Ramos (cell line): ENCODE data around the gene CISD3.

ENCODE experiments used
- in situ Hi-C: fragments of 300-500 bp; cut with MboI; formaldehyde crosslinking; loops from one replicate; pipeline ENCODE4 v1.14.3; 2022; ENCODE audit warnings: low sequenced_read_pairs; ENCODE audit not compliant: unreplicated experiment

CISD3 gene

GRCh38 chr17:38729886-38730525, at the start of gene CISD3:
Gene CISD3, plus strand, starts transcription at chr17:38730341. Its CDS starts 18 bp downstream, at chr17:38730359.
- in situ Hi-C loops, result loop anchor here (5.0 kb wide), 1 partner anchor 53 kb away; no protein-coding TSS in a partner anchor

- in situ Hi-C loops, result no loop called here
Measured at GRCh38 chr17:38681096-38681495, 49.0 kb upstream of the CISD3 start.

DNA sequence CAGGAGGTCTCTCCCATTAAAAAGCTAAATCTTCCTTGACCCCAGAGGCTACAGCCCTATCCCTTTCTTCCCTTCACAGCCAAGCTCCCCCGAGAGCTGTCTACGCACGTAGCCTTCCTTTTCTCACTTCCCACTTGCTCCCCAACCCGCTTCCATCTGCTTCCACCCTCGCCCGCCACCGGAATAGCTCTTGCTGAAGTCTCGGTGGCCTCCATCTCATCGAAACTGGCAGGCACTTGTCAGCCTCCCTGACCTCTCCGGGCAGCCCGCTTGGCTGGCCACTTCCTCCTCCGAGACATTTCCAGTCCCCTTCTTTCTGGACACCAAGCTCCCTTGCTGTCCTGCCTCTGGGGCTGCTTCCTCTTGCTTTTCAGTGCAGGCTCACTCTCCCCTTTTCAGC, 44.6 kb upstream of the CISD3 start:
- in situ Hi-C loops, result no loop called here

DNA sequence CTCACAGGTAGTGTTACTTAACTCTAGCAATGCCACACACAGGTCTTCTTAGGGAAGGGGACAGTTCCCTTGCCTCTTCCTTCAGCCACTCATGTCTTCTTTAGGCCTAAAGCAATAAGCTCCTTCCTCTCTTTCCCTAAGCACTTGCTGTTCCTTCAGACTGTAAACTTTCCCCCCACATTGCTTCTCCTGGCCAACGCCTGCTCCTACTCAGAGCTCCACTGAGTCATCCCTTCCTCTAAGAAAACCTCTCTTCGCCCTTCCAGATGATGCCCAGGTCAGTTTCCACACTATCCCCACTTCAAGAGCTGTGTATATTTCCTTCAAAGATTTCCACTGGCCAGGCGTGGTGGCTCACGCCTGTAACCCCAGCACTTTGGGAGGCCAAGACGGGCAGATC, 42.9 kb upstream of the CISD3 start:
- in situ Hi-C loops, result no loop called here

DNA sequence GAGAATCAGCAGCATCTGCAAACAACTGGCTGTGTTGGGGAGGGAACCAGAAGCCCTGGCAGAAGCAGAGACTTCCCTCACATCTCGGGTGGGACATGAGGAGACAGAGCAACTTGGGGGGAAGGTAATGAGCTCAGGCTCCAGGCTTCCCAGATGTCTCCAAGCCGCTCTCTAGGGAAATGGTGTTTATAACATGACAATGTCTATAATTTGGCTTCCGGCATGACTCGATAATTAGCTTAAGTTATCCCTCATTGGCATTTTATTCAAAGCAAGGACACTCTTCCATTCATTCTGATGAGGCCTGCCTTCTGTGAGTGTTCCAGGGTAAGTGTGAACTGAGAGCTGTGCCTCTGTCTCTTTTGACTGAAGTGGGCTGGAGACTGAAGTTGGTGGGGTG, 39.8 kb upstream of the CISD3 start:
- in situ Hi-C loops, result no loop called here

GRCh38 chr17:38691154-38691553, 39.0 kb upstream of the CISD3 start:
- in situ Hi-C loops, result no loop called here

DNA sequence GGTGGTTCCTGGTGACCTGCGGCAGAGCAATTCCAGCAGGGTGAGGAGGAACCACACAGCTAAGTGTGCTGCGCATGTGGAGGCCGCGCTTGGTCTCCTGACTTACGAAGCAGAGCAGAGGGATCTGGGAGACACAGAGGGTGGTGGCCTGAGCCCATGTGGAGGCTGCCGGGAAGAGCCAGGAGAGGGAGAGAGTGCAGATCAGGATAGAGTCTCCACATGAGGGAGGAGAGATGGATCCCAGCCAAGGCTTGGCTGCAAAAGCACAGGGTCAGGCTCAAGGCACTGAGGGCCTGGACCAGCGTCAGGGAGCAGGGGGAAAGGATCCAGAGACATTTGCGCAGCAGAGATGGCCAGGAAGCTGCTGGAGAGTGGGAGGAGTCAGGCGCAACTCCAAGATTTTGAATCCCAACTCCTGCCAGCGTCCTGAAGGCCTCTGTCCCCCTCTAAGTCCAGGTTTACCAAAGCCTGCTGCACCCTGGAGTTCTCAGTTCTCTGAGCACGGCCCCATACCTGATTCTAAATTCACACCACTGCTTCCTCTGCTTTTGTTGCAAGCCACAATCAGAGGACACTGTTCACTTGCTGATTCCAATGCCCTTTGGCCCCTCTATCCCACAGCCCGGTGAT, 36.3 kb upstream of the CISD3 start:
- in situ Hi-C loops, result no loop called here

DNA sequence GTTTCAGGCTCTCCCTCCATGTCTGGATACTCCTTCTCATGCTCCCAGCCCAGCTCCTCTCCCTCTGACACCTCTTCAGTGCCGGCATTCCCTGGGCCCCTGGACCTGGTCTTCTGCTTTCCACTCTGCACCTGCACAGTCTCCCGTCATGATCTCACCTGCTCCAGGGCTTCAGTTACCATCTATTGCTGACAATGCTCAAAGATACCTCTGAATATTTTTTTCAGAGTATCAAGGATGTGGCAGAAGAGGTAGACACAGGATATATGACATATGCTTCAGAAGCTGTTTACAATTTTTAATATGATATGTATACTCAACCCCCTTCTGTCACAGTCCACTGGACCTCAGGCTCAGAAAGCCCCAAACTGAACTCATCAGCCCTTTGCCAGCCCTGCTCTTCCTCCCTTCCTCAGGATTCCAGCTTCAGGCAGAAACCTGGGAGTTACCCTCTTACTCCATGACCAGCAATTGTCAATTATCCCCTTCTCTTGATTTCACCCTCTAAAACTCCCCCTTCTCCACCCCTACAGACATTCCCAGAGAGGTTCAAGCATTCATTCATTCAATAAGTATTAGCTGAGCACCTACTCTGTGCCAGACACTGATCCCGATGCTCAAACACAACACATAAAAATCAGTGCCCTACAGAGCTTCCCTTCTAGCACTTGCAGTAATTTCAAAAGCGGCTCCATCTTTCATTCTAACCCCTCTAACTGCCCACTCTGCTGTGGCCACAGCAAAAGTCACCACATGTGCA, 32.9 kb upstream of the CISD3 start:
- in situ Hi-C loops, result no loop called here

DNA sequence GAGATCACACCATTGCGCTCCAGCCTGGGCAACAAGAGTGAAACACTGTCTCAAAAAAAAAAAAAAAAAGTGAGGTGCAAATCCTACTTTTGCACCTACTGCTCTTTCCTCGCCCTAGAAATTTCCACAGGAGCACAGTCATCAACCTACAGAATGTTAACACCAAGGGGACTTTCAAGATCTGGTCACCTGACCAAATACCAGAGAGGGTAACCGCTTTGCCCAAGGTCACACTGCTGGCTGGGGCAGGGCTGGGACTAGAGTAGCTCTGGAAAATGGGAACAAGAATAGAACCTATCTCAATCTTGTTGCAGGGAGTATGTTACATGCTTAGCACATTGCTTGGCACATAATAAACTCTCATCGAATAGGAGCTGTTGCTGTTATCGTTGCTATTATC, 31.4 kb upstream of the CISD3 start:
- in situ Hi-C loops, result no loop called here

DNA sequence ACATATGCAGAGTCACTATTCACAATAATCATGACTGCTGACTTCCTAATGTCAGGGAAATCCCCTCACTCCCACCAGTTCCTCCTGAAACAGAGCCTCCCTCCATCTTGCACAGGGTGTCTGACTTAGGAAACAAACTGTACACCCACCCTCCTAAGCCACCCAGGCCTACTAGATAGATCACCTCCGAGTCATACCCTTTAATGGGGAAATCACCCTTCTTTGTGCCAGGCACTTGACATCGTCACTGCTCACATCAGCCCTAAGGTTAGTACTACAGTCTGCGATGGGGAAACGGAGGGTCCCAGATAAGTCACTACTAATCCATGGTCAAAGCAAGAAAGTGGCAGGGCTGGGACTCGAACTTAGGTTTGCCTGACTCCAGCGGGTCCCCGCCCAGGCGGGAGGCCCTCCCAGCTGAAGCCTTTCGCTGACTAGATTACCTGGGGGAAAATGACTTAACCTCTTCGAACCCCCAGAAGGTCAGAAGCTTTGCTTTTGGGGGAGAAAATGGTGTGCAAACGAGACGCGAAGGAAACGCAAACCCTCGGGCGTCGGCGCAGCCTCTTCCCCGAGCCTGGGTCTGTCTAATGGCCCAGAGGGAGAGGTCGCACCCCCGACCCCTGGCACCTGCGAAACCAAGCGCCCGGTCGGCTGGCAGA, 28.5 kb upstream of the CISD3 start:
- in situ Hi-C loops, result no loop called here

- in situ Hi-C loops, result no loop called here
Measured at GRCh38 chr17:38702166-38702915, 27.8 kb upstream of the CISD3 start.

- in situ Hi-C loops, result no loop called here
Measured at GRCh38 chr17:38702916-38703741, 27.0 kb upstream of the CISD3 start.

DNA sequence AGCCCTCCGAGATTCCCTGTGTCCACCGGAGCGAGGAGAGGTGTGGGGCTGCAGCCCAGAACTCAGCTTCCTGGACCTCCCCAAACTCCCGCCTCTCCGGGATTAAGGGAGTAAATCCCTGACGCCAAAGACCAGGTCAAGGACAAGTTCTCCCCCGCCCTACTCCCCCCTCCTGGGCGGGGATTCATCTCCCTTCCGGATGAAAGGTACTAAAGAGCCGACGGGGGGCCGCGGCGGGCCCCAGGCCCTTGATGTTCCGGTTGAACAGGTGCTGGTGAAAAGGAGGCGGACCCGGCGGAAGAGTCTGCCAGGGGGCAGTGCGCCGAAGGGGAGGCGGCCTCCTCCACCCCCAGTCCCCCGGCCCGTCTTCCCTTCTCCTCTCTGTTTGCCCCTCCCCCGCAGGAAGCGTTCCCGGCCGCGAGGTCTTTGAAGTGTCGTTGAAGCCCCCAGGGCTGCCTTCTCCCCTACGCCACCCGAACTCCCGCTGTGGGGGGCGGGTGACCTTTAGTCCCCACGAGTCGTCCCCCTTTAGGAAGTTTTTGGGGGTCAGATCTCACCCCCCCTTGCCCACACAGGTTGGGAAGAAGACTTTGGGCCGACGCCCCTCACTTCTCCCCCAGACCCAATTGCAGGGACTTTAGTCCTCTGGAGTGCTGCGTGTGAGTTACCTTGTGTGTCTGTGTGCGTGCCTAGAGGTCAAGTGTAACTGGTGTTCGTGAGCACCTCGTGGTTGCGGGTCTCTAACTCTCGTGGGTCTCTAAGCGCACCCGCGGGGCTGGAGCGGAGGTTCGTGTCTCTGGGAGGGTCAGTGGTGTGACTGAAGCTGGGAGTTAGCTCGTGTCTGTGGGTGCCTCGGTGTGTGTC, 26.2 kb upstream of the CISD3 start:
- in situ Hi-C loops, result no loop called here

DNA sequence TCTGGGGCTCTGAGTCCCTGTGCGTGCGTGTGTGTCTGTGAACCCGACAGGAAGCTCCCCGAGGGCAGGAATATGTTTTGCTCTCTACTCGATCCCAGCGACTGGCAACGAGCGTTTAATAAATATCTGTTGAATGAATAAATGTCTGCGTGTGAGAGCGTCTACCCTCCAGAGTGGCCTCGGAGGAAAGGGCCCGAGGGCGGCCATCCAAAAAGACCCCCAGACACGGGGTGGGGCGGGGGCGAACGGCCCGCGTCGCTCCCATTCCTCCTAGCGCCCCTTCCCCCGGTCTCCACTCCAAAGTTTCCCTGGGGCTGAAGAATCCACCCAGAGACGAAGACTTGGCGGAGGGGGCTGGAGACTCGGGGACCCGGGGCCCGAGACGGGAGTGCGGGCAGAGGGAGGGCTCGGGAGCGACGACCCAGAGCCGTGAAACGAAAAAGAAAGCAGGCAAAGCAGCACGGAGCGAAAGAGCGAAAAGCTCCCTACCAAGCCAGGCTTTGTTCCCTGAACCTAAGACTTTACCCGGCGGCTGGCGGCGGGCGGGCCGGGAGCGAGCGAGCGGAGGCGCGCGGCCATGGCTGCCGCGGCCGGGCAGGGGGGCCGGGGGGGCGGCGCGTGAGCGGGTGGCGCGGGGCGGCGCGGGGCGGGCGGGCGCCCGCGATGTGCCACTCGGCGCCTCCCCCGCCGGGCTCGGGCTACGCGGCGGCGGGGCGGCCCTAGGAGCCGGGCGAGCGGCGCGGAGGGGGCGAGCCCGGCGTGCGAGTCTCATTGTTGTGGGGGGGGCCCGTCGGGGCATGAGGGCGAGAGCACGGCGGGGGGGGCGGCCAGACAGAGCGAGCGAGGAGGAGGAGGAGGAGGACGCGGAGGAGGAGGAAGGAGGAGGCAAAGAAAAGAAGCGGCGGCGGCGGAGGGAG, 25.3 kb upstream of the CISD3 start, which contains the start of gene MLLT6:
Gene MLLT6 (plus strand): TSS at position 668 of the 917 bp plus-strand sequence. CDS start 360 bp downstream, outside the sequence.
- in situ Hi-C loops, result no loop called here

- in situ Hi-C loops, result no loop called here
Measured at GRCh38 chr17:38705523-38705802, 24.7 kb upstream of the CISD3 start.

- in situ Hi-C loops, result no loop called here
Measured at GRCh38 chr17:38705803-38706504, 24.2 kb upstream of the CISD3 start.
